ENCODE data around the gene ZNF516. TPM values are rescaled to one million over a fixed set of nuclear protein-coding genes. Genes with fewer than 3 reads are reported as not detected.

The ZNF516 gene
- total RNA-seq, 1 experiment from 2014 or later: 28.3 TPM

DNA sequence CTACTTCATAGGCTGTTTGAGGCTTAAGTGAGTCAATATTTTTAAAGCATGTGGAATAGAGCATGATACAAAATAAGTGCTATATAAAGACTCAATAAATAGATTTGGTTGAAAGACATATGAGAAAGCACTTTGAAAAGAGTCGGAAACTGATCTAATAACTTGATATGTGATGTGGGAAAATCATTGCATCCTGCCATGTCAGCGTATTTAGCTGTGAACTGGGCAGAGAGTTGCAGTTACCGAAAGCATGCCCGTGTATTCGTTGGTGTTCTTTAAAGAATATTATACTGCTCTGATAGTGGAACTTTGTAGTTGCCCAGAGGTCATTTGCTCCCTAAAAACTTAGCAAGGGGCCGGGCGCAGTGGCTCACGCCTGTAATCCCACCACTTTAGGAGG, 37.8 kb upstream of the ZNF516 start:
- no peak for DNase-seq (ENCODE audit: unreplicated experiment)

DNA sequence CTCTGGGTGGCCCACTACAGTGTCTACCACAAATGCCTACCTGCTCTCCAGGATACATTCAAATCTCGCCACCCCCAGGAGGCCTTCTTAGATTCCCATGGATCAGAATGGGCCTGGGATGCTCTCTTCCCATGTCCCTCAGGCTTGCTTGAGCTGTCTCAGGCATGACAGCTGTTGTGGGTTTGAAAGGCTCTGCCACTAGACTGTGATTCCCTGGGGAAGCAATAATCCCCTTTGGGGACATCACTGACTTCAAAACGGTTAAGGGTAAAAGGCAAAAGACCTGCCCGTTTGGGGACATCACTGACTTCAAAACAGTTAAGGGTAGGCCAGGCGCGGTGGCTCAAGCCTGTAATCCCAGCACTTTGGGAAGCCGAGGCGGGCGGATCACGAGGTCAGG, 35.8 kb upstream of the ZNF516 start:
- Mint-ChIP-seq H3K4me1 (ENCODE audit: insufficient read depth, unreplicated experiment) (peaks cover 7% of the 10 kb centered on the region), H3K9me3 (ENCODE audit: unreplicated experiment) (no peaks in the 10 kb centered on the region), H3K4me3 (ENCODE audit: unreplicated experiment) (no peak overlapping the region), H3K27ac (ENCODE audit: low read depth, unreplicated experiment) (no peak overlapping the region), H3K27me3 (ENCODE audit: insufficient read depth, unreplicated experiment) (peaks cover 3% of the 10 kb centered on the region), H3K36me3 (ENCODE audit: insufficient read depth, unreplicated experiment) (no peaks in the 10 kb centered on the region)
- BruUV-seq (replicated peaks): no TSS peak
- TF ChIP-seq, protein P1, sequence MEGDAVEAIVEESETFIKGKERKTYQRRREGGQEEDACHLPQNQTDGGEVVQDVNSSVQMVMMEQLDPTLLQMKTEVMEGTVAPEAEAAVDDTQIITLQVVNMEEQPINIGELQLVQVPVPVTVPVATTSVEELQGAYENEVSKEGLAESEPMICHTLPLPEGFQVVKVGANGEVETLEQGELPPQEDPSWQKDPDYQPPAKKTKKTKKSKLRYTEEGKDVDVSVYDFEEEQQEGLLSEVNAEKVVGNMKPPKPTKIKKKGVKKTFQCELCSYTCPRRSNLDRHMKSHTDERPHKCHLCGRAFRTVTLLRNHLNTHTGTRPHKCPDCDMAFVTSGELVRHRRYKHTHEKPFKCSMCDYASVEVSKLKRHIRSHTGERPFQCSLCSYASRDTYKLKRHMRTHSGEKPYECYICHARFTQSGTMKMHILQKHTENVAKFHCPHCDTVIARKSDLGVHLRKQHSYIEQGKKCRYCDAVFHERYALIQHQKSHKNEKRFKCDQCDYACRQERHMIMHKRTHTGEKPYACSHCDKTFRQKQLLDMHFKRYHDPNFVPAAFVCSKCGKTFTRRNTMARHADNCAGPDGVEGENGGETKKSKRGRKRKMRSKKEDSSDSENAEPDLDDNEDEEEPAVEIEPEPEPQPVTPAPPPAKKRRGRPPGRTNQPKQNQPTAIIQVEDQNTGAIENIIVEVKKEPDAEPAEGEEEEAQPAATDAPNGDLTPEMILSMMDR (IDR thresholded peaks at IDR 0.05; ENCODE audit: unreplicated experiment): no peak
- ChIA-PET POLR2A (no interaction called here), CTCF (no interaction called here)
- DNase-seq (ENCODE audit: unreplicated experiment): no peak
- intact Hi-C loops (cut with micrococcal nuclease): no loop called here

More for the DNA sequence above, 37.8 kb upstream of the ZNF516 start:
- ChIA-PET POLR2A (no interaction called here), CTCF (interaction anchor here (0.7 kb wide), 1 partner anchor 53 kb away, joined by 5 read pairs; no protein-coding TSS in a partner anchor)
- Mint-ChIP-seq H3K9me3 (ENCODE audit: unreplicated experiment) (no peaks in the 10 kb centered on the region), H3K27ac (ENCODE audit: low read depth, unreplicated experiment) (no peak overlapping the region), H3K4me3 (ENCODE audit: unreplicated experiment) (no peak overlapping the region), H3K4me1 (ENCODE audit: insufficient read depth, unreplicated experiment) (peaks cover 7% of the 10 kb centered on the region), H3K36me3 (ENCODE audit: insufficient read depth, unreplicated experiment) (no peaks in the 10 kb centered on the region), H3K27me3 (ENCODE audit: insufficient read depth, unreplicated experiment) (no peaks in the 10 kb centered on the region)
- BruUV-seq (replicated peaks): no TSS peak
- intact Hi-C loops (cut with micrococcal nuclease): no loop called here
- TF ChIP-seq, protein P1 (IDR thresholded peaks at IDR 0.05; ENCODE audit: unreplicated experiment): no peak

DNA sequence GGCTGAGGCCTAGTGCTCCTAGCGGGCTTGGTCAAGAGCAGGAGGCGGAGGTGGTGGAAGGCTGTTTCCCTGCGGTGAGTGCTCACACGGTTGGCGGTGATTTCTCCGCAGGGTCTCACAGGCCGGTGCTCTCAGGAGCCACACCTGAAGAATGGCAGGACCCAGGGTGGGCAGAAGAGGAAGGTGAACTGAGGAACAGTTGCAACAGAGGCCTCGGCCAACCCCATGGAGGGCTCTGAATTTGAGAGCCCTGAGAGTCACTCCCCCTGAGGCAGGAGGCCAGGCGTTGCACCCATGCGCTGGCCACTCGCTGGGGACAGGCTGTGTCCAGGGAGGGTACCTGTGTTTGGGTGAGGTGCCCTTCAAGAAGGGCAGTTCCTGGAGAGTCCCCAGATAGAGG, 35.3 kb upstream of the ZNF516 start:
- Mint-ChIP-seq H3K27ac (ENCODE audit: low read depth, unreplicated experiment) (no peak overlapping the region), H3K4me3 (ENCODE audit: unreplicated experiment) (no peak overlapping the region), H3K9me3 (ENCODE audit: unreplicated experiment) (no peaks in the 10 kb centered on the region), H3K4me1 (ENCODE audit: insufficient read depth, unreplicated experiment) (peaks cover 10% of the 10 kb centered on the region), H3K36me3 (ENCODE audit: insufficient read depth, unreplicated experiment) (no peaks in the 10 kb centered on the region), H3K27me3 (ENCODE audit: insufficient read depth, unreplicated experiment) (peaks cover 7% of the 10 kb centered on the region)
- no peak for DNase-seq (ENCODE audit: unreplicated experiment)
- TF ChIP-seq, protein P1 (IDR thresholded peaks at IDR 0.05; ENCODE audit: unreplicated experiment): no peak
- POLR2A ChIA-PET: no interaction called here
- CTCF ChIA-PET: no interaction called here
- intact Hi-C loops (cut with micrococcal nuclease): no loop called here
- no TSS peak for BruUV-seq (replicated peaks)

DNA sequence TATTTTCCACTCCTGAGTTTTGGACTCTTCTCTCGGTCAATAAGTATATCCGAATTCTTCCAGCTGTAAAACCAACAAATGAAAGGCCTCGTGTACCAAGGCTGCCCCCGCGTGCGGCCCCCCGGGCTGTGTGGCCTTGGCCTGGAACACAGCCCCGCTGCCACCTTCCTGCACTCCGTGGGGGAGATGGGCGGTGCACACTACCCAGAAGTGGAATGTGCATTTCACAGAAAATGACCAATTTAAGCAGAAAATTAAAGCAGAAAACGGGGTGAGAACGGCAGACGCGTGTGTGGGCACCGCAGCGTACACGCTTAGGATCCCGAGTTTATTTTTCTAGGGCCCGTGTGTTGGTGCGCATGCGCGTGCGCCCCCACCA, 34.4 kb upstream of the ZNF516 start:
- POLR2A ChIA-PET: no interaction called here
- DNase-seq (ENCODE audit: unreplicated experiment): no peak
- BruUV-seq (replicated peaks): no TSS peak
- CTCF ChIA-PET: interaction anchor here (1.1 kb wide), 1 partner anchor 11 kb away, joined by 3 read pairs; no protein-coding TSS in a partner anchor
- Mint-ChIP-seq H3K36me3 (ENCODE audit: insufficient read depth, unreplicated experiment) (no peaks in the 10 kb centered on the region), H3K4me3 (ENCODE audit: unreplicated experiment) (peak overlapping the region; percentile 1), H3K27me3 (ENCODE audit: insufficient read depth, unreplicated experiment) (peaks cover 13% of the 10 kb centered on the region), H3K27ac (ENCODE audit: low read depth, unreplicated experiment) (no peak overlapping the region), H3K4me1 (ENCODE audit: insufficient read depth, unreplicated experiment) (peaks cover 13% of the 10 kb centered on the region), H3K9me3 (ENCODE audit: unreplicated experiment) (no peaks in the 10 kb centered on the region)
- TF ChIP-seq, protein P1 (IDR thresholded peaks at IDR 0.05; ENCODE audit: unreplicated experiment): no peak
- intact Hi-C loops (cut with micrococcal nuclease): no loop called here
